HEK293 (cell line): ENCODE results near the gene ANKRD61.
"Not testable (repeated sequence)": the region's sequence is repeated elsewhere in the genome, so short reads cannot be mapped to it uniquely, and the experiment has no call there.

ENCODE experiments used
- SALL2 ChIP-seq: fragments of 450-650 bp; formaldehyde crosslinking; IDR thresholded peaks from 2 replicates; pipeline ENCODE4 v1.5.0; 2017; ENCODE audit warnings: missing biosample characterization, mild to moderate bottlenecking, missing genetic modification characterization, borderline replicate concordance
- WT1 ChIP-seq: fragments of 450-650 bp; formaldehyde crosslinking; IDR thresholded peaks from 2 replicates; pipeline ENCODE4 v1.5.1; 2016; ENCODE audit warnings: missing biosample characterization, missing genetic modification characterization
- ZBTB8A ChIP-seq: fragments of 450-650 bp; formaldehyde crosslinking; IDR thresholded peaks from 2 replicates; pipeline ENCODE4 v1.5.1; 2016; ENCODE audit warnings: missing biosample characterization, missing genetic modification characterization
- ZNF121 ChIP-seq: fragments of 450-650 bp; formaldehyde crosslinking; IDR thresholded peaks from 2 replicates; pipeline ENCODE4 v1.5.1; 2016; ENCODE audit warnings: missing biosample characterization, missing genetic modification characterization
- ZNF239 ChIP-seq: fragments of 450-650 bp; formaldehyde crosslinking; IDR thresholded peaks from 2 replicates; pipeline ENCODE4 v1.5.1; 2016; ENCODE audit warnings: missing biosample characterization, missing genetic modification characterization
- ZNF549 ChIP-seq: fragments of 450-650 bp; IDR thresholded peaks from 2 replicates; pipeline ENCODE4 v1.5.1; 2018; ENCODE audit warnings: missing biosample characterization, missing genetic modification characterization, mild to moderate bottlenecking, inconsistent platforms, moderate library complexity
- TF ChIP-seq, protein P1 (sequence below): fragments of 450-650 bp; formaldehyde crosslinking; IDR thresholded peaks from 2 replicates; pipeline ENCODE4 v1.5.1; 2016; ENCODE audit warnings: missing biosample characterization, missing genetic modification characterization
- TF ChIP-seq, protein P2 (sequence below): fragments of 450-650 bp; formaldehyde crosslinking; IDR thresholded peaks from 2 replicates; pipeline ENCODE4 v1.5.1; 2016; ENCODE audit warnings: missing biosample characterization, missing genetic modification characterization
- TF ChIP-seq, protein P3 (sequence below): fragments of 450-650 bp; formaldehyde crosslinking; IDR thresholded peaks from 2 replicates; pipeline ENCODE4 v1.5.1; 2016; ENCODE audit warnings: missing biosample characterization, missing genetic modification characterization, low read depth
- TF ChIP-seq, protein P4 (sequence below): fragments of 450-650 bp; formaldehyde crosslinking; IDR thresholded peaks from 2 replicates; pipeline ENCODE4 v1.5.1; 2016; ENCODE audit warnings: missing biosample characterization, missing genetic modification characterization

DNA sequence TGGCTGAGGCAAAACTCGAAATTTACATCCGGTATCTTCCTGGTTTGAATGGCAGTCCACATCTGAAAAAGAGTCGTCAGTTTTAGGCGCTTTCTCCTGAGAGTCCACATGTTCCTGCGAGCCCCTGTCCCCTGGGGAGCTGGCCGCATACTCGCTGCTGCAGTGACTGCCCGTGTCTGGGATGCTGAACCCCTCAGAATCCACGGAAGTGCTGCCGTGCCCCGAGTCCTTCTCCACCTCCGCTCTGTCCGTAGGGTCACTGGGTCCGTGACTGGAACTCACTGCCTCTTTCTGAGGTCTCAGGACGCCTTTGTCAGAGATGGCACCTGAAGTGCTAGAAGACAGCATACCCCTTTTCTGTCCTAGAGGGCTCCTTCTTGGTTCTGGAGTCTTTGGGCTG is 44.1 kb upstream of the ANKRD61 start:
- TF ChIP-seq ZNF239, ZNF121, WT1, ZNF549, SALL2, ZBTB8A (tag by site-specific recombination): not testable (repeated sequence)
- TF ChIP-seq, protein P1, sequence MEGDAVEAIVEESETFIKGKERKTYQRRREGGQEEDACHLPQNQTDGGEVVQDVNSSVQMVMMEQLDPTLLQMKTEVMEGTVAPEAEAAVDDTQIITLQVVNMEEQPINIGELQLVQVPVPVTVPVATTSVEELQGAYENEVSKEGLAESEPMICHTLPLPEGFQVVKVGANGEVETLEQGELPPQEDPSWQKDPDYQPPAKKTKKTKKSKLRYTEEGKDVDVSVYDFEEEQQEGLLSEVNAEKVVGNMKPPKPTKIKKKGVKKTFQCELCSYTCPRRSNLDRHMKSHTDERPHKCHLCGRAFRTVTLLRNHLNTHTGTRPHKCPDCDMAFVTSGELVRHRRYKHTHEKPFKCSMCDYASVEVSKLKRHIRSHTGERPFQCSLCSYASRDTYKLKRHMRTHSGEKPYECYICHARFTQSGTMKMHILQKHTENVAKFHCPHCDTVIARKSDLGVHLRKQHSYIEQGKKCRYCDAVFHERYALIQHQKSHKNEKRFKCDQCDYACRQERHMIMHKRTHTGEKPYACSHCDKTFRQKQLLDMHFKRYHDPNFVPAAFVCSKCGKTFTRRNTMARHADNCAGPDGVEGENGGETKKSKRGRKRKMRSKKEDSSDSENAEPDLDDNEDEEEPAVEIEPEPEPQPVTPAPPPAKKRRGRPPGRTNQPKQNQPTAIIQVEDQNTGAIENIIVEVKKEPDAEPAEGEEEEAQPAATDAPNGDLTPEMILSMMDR (tag by site-specific recombination) = not testable (repeated sequence)
- TF ChIP-seq, protein P2, sequence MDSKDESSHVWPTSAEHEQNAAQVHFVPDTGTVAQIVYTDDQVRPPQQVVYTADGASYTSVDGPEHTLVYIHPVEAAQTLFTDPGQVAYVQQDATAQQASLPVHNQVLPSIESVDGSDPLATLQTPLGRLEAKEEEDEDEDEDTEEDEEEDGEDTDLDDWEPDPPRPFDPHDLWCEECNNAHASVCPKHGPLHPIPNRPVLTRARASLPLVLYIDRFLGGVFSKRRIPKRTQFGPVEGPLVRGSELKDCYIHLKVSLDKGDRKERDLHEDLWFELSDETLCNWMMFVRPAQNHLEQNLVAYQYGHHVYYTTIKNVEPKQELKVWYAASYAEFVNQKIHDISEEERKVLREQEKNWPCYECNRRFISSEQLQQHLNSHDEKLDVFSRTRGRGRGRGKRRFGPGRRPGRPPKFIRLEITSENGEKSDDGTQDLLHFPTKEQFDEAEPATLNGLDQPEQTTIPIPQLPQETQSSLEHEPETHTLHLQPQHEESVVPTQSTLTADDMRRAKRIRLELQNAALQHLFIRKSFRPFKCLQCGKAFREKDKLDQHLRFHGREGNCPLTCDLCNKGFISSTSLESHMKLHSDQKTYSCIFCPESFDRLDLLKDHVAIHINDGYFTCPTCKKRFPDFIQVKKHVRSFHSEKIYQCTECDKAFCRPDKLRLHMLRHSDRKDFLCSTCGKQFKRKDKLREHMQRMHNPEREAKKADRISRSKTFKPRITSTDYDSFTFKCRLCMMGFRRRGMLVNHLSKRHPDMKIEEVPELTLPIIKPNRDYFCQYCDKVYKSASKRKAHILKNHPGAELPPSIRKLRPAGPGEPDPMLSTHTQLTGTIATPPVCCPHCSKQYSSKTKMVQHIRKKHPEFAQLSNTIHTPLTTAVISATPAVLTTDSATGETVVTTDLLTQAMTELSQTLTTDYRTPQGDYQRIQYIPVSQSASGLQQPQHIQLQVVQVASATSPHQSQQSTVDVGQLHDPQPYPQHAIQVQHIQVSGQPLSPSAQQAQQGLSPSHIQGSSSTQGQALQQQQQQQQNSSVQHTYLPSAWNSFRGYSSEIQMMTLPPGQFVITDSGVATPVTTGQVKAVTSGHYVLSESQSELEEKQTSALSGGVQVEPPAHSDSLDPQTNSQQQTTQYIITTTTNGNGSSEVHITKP (tag by site-specific recombination) = not testable (repeated sequence)
- TF ChIP-seq, protein P3, sequence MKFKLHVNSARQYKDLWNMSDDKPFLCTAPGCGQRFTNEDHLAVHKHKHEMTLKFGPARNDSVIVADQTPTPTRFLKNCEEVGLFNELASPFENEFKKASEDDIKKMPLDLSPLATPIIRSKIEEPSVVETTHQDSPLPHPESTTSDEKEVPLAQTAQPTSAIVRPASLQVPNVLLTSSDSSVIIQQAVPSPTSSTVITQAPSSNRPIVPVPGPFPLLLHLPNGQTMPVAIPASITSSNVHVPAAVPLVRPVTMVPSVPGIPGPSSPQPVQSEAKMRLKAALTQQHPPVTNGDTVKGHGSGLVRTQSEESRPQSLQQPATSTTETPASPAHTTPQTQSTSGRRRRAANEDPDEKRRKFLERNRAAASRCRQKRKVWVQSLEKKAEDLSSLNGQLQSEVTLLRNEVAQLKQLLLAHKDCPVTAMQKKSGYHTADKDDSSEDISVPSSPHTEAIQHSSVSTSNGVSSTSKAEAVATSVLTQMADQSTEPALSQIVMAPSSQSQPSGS = not testable (repeated sequence)
- TF ChIP-seq, protein P4, sequence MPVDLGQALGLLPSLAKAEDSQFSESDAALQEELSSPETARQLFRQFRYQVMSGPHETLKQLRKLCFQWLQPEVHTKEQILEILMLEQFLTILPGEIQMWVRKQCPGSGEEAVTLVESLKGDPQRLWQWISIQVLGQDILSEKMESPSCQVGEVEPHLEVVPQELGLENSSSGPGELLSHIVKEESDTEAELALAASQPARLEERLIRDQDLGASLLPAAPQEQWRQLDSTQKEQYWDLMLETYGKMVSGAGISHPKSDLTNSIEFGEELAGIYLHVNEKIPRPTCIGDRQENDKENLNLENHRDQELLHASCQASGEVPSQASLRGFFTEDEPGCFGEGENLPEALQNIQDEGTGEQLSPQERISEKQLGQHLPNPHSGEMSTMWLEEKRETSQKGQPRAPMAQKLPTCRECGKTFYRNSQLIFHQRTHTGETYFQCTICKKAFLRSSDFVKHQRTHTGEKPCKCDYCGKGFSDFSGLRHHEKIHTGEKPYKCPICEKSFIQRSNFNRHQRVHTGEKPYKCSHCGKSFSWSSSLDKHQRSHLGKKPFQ (tag by site-specific recombination) = not testable (repeated sequence)
